SU-DHL-6 (cell line): ENCODE measurements around the gene MOSMO.
"Not testable (repeated sequence)": the region's sequence is repeated elsewhere in the genome, so short reads cannot be mapped to it uniquely, and the experiment has no call there.

Source experiments
- H2AFZ ChIP-seq: fragments of 200-600 bp; sonication (generic); 2 replicates; pipeline ENCODE4 v1.6.1; 2014; ENCODE audit warnings: low read depth, mild to moderate bottlenecking, moderate library complexity, mixed read lengths, antibody characterized with exemption, low read length; ENCODE audit not compliant: severe bottlenecking
- H3F3A ChIP-seq: fragments of 200-600 bp; shearing (Covaris generic); 2 replicates; pipeline ENCODE4 v1.6.0; 2016; ENCODE audit warnings: antibody characterized with exemption, mild to moderate bottlenecking; ENCODE audit not compliant: insufficient read depth
- H3K27ac ChIP-seq: fragments of 200-600 bp; sonication (generic); 2 replicates; pipeline ENCODE4 v1.5.1; 2016; ENCODE audit warnings: low read depth, mild to moderate bottlenecking, low read length, moderate library complexity, mixed read lengths
- H3K27me3 ChIP-seq: fragments of 200-600 bp; sonication (generic), shearing (Covaris generic); 2 replicates; pipeline ENCODE4 v1.6.0; 2014; ENCODE audit warnings: mild to moderate bottlenecking, low read length
- H3K36me3 ChIP-seq: fragments of 200-600 bp; sonication (generic); 2 replicates; pipeline ENCODE4 v1.6.1; 2014; ENCODE audit warnings: mild to moderate bottlenecking, low read length, mixed read lengths
- H3K4me2 ChIP-seq: fragments of 300-600, 200-600 bp; shearing (Covaris generic), sonication (generic); 2 replicates; pipeline ENCODE4 v1.6.0; 2014; ENCODE audit warnings: low read length, low read depth, mild to moderate bottlenecking; ENCODE audit not compliant: poor library complexity, severe bottlenecking
- H3K4me3 ChIP-seq: fragments of 200-600 bp; sonication (generic); 2 replicates; pipeline ENCODE4 v1.5.1; 2014; ENCODE audit warnings: antibody characterized with exemption, low read length, mild to moderate bottlenecking, mixed read lengths; ENCODE audit not compliant: insufficient read depth, poor library complexity, severe bottlenecking
- H3K79me2 ChIP-seq: fragments of 200-600 bp; sonication (generic); 2 replicates; pipeline ENCODE4 v1.6.1; 2014; ENCODE audit warnings: mild to moderate bottlenecking, low read length, moderate library complexity; ENCODE audit not compliant: insufficient read depth
- H3K9ac ChIP-seq: fragments of 200-600 bp; sonication (generic); 2 replicates; pipeline ENCODE4 v1.7.0; 2014; ENCODE audit warnings: mild to moderate bottlenecking, low read length
- H3K9me2 ChIP-seq: fragments of 200-600 bp; sonication (generic); replicated peaks from 2 replicates; pipeline ENCODE4 v1.6.1; 2014; ENCODE audit warnings: low read length; ENCODE audit not compliant: insufficient read depth
- H3K9me3 ChIP-seq: fragments of 200-600 bp; sonication (generic); 2 replicates; pipeline ENCODE4 v1.6.1; 2014; ENCODE audit warnings: low read length, mixed read lengths; ENCODE audit not compliant: insufficient read depth
- H4K20me1 ChIP-seq: fragments of 200-600 bp; sonication (generic); 2 replicates; pipeline ENCODE4 v1.6.1; 2014; ENCODE audit warnings: low read depth, mild to moderate bottlenecking, antibody characterized with exemption, low read length, moderate library complexity, mixed read lengths
- EZH2phosphoT487 ChIP-seq: fragments of 200-600 bp; sonication (generic), shearing (Covaris generic); conservative IDR thresholded peaks from 2 replicates; pipeline ENCODE4 v1.6.1; 2018; ENCODE audit warnings: mild to moderate bottlenecking, antibody characterized with exemption, low read length, moderate library complexity, mixed read lengths
- TF ChIP-seq, protein P1 (sequence below): fragments of 200-600 bp; sonication (generic); IDR thresholded peaks from one replicate; pipeline ENCODE4 v1.5.1; 2017; ENCODE audit warnings: antibody characterized with exemption, mild to moderate bottlenecking, low read length, moderate library complexity; ENCODE audit not compliant: insufficient read depth, poor library complexity, severe bottlenecking

Gene MOSMO

DNA sequence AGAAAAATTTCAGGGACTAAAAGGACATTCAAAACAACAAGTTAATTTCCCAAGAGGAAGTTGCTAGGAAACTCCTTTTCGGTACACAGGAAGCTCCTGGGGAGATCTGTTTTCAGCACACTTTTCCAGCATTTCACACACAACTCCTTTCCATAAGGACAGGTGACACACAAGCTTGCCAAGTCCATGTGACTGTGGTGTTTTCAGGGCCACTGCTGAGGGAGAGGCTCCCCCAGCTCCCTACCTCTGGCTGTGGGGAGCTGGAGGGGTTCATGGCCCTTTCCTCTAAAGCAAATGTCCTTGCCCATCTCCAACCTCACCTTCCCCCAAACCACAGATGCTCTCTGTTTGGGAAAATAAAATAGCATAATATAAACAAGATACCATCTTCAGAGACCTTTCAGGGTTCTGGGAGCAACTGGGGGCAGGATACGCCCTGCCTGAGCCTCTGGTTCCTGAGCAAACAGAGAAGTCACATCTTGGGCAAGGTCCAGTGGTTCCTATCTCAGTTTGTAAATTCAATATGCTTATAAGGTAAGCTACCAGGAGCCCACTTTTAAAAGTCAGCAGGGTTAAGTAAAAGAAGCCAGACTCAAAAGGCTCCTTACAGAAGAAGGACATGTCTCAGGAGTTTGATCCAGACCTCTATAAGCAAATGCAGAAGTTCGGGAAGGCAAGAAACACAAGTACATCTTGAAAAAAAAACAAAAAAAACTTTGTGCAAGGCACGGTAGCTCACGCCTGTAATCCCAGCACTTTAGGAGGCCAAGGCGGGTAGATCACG lies 10.0 kb upstream of the MOSMO start:
- Histone ChIP-seq H4K20me1 (no peaks in the 10 kb centered on the region), H3K79me2 (no peaks in the 10 kb centered on the region), H3K9me3 (no peaks in the 10 kb centered on the region), H3F3A (no peaks in the 10 kb centered on the region), H3K4me2 (no peak overlapping the region), H3K27ac (no peak overlapping the region), H2AFZ (no peak overlapping the region), H3K36me3 (no peaks in the 10 kb centered on the region), H3K4me3 (no peak overlapping the region), H3K9ac (no peak overlapping the region), H3K27me3 (no peaks in the 10 kb centered on the region), H3K9me2 (no peaks in the 10 kb centered on the region)
- TF ChIP-seq EZH2phosphoT487: no peak
- TF ChIP-seq, protein P1, sequence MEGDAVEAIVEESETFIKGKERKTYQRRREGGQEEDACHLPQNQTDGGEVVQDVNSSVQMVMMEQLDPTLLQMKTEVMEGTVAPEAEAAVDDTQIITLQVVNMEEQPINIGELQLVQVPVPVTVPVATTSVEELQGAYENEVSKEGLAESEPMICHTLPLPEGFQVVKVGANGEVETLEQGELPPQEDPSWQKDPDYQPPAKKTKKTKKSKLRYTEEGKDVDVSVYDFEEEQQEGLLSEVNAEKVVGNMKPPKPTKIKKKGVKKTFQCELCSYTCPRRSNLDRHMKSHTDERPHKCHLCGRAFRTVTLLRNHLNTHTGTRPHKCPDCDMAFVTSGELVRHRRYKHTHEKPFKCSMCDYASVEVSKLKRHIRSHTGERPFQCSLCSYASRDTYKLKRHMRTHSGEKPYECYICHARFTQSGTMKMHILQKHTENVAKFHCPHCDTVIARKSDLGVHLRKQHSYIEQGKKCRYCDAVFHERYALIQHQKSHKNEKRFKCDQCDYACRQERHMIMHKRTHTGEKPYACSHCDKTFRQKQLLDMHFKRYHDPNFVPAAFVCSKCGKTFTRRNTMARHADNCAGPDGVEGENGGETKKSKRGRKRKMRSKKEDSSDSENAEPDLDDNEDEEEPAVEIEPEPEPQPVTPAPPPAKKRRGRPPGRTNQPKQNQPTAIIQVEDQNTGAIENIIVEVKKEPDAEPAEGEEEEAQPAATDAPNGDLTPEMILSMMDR: no peak

DNA sequence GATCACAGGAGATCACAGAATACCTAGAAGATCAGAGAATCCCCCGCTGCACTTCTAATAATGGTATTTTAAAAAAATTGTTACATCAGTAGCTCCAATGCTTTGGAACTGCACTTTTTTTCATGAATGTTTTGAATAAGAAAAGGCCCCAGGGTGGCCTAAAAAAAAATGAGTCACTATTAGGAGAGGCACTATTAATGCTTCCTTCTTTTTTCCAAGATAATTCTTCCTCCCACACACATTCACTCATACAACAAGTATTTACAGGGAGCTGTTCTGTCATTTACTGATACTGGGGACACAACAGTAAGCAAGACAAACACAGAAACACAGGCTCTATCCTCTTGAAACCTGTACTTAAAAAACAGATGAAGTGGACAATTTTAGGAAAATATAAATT lies 6.3 kb upstream of the MOSMO start:
- Histone ChIP-seq H3K79me2 (no peaks in the 10 kb centered on the region), H3K4me3 (no peak overlapping the region), H3F3A (0 out of 2 replicates have a peak, but pooled peaks cover 4% of the 10 kb centered on the region), H3K4me2 (no peak overlapping the region), H3K9ac (no peak overlapping the region), H3K36me3 (no peaks in the 10 kb centered on the region), H3K27ac (no peak overlapping the region), H3K27me3 (no peaks in the 10 kb centered on the region), H2AFZ (no peak overlapping the region), H3K9me2 (no peaks in the 10 kb centered on the region), H4K20me1 (no peaks in the 10 kb centered on the region), H3K9me3 (no peaks in the 10 kb centered on the region)
- TF ChIP-seq EZH2phosphoT487: no peak
- TF ChIP-seq, protein P1: no peak

DNA sequence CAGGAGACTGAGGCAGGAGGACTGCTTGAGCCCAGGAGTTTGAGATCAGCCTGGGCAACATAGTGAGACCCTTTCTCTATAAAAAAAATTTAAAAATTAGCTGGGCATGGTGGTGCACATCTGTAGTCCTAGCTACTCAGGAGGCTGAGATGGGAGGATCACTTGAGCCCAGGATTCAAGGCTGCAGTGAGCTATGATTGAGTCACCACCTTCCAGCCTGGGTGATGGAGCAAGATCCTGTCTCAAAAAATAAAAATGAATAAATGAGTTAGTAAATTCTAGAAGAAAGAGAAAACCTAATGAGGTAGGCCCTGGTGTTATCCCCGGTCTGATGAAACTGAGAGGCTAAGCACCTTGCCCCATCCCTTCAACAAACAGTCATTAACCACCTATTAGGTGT lies 5.9 kb upstream of the MOSMO start:
- not testable (repeated sequence) for H2AFZ ChIP-seq, H4K20me1 ChIP-seq, H3F3A ChIP-seq, H3K9me3 ChIP-seq, H3K27me3 ChIP-seq, H3K27ac ChIP-seq, H3K9ac ChIP-seq, H3K36me3 ChIP-seq, H3K4me2 ChIP-seq, H3K9me2 ChIP-seq, H3K79me2 ChIP-seq, H3K4me3 ChIP-seq

DNA sequence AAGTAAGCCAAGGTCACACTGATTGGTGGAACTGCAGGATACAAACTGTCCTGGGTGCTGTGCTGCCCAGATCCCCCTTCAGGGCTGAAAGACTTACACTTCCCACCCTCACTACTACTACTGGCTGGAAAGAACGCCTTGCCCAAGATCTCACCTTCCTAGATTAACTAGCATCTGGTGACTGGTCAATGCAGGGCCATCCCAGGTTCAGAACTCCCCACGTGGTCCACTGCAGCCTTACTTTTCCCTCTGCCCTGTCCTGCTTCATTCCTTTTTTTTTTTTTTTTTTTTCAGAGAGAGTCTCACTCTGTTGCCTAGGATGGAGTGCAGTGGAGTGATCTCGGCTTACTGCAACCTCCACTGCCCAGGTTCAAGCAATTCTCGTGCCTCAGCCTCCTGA lies 4.7 kb upstream of the MOSMO start:
- H2AFZ ChIP-seq: no peak overlapping the region
- no peak overlapping the region for H3K27ac ChIP-seq
- no peak overlapping the region for H3K4me3 ChIP-seq
- H3K9me2 ChIP-seq: no peaks in the 10 kb centered on the region
- no peak overlapping the region for H3K9ac ChIP-seq
- no peak for TF ChIP-seq EZH2phosphoT487
- TF ChIP-seq, protein P1: no peak
- no peaks in the 10 kb centered on the region for H4K20me1 ChIP-seq
- no peaks in the 10 kb centered on the region for H3K27me3 ChIP-seq
- H3K4me2 ChIP-seq: no peak overlapping the region
- no peaks in the 10 kb centered on the region for H3K9me3 ChIP-seq
- no peaks in the 10 kb centered on the region for H3K79me2 ChIP-seq
- H3K36me3 ChIP-seq: no peaks in the 10 kb centered on the region
- H3F3A ChIP-seq: 0 out of 2 replicates have a peak, but pooled peaks cover 4% of the 10 kb centered on the region
